NK-92 (cell line): ENCODE measurements around the gene PVRIG.
"Not testable (repeated sequence)": the region's sequence is repeated elsewhere in the genome, so short reads cannot be mapped to it uniquely, and the experiment has no call there.

Experiments
- DNase-seq: peaks from one replicate; lab custom pipeline; 2025; ENCODE audit not compliant: unreplicated experiment; lab: John Stamatoyannopoulos, UW

The PVRIG gene

DNA sequence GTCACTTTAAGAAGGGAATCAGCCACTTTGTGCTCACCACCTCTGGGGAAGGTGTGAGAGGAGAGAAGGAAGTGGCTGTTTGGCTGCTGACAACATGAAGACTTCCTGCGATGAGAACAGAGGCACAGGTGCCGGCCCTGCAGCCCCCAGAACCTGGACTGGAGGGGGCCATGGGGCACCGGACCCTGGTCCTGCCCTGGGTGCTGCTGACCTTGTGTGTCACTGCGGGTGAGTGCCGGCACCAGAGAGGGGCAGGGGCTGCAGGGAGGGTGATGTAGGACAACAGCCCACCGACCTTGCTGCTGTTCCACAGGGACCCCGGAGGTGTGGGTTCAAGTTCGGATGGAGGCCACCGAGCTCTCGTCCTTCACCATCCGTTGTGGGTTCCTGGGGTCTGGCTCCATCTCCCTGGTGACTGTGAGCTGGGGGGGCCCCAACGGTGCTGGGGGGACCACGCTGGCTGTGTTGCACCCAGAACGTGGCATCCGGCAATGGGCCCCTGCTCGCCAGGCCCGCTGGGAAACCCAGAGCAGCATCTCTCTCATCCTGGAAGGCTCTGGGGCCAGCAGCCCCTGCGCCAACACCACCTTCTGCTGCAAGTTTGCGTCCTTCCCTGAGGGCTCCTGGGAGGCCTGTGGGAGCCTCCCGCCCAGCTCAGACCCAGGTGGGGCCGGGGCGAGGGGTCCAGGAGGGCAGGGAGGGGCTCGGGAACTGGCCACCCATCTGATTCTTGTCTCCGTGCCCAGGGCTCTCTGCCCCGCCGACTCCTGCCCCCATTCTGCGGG is at the start of gene PVRIG:
PVRIG (plus strand) TSS at position 149 of the 785 bp plus-strand sequence; CDS start at position 171, 22 bp downstream.
- DNase-seq = not testable (repeated sequence)

DNA sequence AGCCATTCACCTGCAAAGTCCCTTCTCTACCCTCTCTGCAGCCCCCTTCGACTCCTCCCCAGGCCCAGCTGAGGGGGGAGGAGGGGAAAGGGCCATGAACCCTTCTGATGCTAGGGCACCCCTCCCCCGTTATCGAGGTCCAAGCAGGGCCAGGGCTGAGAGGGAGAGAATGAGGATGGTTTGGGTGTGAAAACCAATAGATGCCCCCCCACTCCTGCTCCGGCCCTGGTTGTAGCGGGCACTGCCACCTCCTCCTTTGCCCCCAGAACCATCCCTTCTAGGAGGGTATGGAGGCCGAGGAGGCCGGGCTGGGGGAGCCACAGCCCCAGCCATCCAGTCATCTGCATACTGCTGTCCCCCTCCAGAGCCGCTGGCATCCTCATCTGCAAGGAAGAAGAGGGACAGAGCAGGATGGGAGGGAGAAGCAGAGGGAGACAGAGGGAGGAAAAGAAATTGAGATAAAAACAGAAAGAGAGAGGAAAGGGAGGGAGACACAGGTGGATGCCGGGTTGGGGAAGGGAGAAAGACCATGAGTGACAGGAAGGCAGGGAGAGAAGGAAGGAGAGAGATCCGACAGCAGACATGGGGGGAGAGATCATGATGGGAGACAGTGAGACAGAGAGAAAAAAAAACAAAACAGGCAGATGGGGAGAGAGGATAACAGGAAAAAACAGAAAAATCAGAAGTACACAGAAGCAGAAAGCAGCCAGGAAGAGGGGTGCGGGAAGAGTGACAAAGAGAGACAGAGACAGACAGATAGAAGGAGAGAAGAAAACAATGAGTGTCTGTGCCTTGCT is 49.5 kb upstream of the PVRIG start:
- no peak for DNase-seq

DNA sequence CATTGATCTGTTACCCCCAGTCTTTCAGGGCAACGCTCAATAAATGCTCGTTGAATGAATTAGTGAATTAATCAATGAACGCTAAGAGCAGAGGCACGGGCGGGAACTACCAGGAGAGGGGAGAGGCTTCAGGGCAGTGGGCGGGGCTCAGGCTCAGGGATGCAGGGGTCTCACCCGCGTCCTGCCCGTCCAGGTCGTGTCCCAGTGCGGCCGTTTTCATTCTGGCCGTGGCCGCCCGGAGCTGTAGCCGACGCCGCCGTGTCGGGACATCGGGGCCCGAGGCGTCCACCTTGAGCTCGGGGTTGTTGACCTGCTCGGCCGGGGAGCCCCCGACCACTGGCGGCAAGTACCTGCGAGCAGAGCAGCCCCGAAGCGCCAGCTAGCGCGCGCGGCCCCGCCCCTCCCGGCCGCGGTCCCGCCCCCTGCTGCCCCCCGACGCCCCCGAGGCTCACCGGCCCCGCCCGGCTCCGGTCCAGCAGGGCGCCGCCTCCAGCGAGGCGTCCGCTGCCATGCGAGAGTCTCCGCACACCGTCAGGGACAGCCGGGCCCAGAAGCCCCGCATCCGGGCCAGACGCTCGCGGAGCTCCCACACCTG is 48.6 kb upstream of the PVRIG start:
- DNase-seq = no peak

DNA sequence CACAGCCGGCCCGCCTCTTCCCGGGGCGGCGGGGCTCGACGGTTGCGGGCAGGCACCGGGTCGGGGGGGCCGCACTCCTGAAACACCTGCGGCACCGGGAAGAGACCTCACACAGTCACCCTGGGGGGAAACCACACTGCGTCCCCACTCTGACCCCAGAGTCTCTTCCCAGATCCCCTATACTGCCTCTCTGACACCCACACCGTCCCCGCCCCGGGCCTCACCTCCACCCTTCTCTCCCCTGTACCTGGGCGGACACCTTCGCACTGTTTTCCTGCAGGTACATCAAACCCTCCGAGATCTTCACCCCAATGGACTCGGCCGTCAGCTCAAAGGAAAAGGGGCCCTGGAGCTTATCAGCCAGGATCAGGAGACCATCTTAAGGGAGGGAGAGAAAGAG is 47.9 kb upstream of the PVRIG start:
- DNase-seq = no peak

DNA sequence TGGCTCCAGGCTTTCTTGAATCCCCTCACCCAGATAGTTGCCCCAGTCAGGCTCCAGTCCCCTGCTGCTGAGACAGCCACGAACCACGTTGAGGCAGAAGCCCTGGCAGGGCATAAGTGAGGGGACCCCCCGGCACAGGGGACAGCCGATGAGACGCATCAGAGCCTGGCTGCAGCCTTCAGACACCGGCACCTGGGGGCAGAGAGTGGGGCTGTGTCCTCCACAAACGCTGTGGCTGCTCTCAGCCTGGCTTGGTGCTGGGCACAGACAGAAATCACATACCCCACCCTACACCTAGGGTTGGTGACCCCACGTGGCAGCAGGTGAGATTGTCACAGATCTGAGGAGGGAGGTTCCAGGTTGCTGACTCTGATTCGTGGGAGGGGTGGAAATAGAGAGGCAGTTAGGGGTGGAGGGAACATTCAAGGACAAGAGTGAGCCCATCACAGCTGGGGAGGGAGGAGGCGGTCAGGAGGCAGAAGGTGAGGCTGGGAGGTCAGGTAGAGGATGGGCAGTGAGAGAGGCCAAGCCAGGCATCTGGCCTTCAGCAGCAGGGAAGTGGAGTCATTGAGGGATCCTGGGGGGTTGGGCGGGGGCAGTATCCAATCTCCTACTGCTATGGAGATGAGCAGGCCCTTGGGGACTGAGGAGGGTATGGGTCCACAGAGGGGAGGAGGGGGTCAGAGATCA is 45.8 kb upstream of the PVRIG start:
- DNase-seq = no peak

DNA sequence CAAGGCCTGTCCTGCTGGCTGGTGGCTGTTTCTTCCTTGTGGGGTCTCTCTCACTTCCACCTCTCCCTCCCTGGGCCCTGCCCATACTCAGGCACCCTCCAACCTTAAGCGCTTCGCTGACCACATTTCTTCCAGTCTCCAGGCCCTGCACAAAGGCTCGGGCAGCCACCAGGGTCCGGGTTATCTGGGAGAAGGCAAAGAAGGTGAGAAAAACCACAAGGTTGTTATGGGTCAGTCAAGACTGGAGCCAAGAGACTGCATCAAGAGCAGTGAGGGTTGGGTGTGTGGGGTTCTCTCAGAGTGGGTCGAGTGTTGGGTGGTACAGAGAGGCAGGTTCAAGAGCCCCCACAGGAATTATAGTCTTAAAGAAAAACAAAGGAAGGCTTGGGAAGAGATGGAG is 45.2 kb upstream of the PVRIG start:
- no peak for DNase-seq

DNA sequence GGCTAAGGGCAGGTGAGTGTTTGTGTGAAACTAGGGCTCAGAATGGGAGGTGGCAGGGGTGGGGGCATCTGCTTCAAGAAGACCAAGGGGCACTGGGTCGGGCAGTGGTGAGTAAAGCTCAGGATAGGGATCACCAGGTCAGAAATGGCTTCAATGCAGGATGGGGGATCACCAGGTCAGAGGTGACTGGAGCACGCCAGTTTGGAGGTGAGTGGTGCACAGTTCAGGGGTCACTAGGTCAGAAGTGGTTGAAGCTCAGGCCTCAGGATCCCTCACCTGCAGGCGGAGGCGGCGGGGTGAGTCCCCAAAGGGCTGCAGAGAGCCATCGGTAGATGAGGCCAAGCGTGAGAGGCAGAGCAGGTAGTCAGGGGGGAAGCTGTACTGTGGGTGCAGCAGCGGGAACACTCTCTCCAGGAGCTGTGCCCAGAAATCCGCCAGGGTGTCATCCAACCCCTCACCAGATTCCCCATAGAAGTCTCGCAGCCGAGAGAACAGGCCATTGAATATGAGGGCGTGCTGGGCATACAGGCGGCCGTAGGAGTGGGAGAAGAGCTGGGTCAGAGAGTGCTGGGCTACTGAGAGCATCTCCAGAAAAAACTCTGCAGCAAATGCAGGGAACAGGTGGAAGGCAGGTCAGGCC is 44.3 kb upstream of the PVRIG start:
- no peak for DNase-seq

DNA sequence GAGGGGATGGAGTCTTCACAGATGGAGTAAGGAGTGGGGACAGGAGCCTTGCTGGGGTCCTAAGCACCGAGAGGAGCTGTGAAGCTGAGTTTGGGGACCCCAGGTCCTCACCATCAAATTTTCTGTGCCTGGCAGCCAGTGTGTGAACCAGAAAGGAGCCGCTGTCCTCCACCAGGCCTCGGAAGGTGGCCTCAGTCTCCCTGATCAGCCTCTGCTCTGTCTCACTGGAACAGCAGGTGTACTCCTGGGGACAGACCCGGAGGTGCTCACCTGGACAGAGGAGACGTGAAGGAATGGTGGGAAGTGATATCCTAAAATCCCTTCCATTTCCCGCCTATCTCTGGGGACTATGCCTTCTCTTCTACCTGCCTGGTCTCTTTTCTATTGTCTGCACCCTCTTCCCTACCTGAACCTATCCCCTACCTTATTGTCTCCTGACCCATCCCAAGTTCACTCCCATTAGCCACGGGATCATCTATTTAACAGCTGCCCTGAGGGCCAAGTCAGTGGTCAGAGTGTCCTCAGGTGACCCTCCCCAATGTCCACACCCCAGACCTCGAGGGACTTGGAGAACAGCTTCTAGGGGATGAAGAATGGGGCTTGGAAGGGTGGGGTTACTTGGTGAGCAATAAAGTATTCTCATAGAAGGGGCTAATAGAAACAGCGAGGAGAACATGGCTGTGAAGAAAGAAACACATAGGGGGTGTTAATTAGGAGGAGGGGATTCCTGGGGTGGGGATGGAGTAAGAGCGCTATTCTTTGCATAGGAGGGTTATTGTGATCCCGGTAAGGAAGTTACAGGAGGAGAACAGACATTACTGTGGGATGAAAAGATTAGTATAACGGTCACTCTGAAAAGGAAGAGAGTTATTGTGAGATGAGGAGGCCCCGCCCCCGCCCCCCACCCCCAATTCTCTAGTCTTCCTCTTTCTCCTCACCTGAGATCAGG is 43.4 kb upstream of the PVRIG start:
- no peak for DNase-seq

DNA sequence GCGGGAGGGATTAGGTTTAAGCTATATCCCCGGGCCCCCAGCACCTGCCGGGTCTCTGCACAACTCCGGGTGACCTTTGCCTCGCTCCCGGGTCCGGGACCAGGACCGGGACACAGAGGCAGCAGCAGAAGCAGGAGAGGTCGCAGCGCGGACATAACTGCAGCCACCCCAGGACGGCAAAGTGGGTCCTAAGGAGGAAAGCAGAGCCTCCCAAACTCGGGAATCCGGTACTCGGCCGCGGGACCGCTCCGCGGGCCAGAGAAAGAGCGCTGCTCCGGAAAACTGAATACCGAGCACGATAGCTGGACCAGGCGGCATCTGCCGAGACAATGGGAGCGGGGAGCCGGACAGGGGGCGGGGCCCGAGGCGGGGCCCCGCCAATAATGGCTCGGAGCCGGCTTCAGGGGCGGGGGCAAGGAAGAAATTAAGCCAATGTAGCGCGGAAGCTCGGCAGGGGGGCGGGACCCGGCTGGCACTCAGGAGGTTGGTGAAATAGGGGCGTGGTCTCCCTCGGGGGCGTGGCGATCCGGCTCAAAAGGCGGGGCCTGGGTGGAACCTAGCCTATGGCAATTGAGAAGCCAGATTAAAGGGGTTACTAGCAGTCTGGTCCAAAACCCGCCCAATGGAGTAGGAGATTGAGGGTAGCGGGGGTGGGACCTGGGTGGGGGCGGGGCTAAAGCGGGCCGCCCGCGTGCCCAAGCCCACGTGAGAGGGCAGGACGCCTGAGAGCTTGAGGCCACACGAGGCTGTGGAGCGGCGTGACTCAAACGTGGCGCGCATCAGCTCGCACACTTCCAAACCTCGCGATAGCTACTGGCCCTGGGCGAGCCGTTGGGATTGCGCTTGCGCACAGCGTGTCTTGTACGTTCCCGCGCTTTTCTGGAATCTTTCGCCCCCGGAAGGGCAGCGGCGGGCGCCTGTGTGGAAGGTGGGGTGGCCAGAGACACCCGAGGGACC is 42.4 kb upstream of the PVRIG start, which contains the start of the genes GPC2 and STAG3:
GPC2 (minus strand) TSS at position 337 of the 957 bp plus-strand sequence; CDS start at position 155, 182 bp downstream.
STAG3 (plus strand) TSS at position 874 of the 957 bp plus-strand sequence. CDS start 2,639 bp downstream, outside the sequence.
- DNase-seq = peak; percentile 78

DNA sequence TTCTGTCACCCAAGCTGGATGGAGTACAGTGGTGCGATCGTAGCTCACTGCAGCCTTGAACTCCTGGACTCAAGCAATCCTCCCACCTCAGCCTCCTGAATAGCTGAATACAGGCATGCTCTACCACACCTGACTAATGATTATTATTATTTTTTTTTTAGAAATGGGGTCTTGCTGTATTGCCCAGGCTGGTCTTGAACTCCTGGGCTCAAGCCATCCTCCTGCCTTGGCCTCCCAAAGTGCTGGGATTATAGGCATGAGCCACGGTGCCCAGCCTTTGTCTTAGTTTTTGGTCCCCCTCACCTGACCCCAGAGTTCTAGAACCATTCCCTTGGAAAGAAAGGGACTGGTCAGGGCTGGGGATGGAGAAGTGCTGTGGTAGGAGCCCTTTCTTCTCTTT is 39.7 kb upstream of the PVRIG start:
- DNase-seq = not testable (repeated sequence)

DNA sequence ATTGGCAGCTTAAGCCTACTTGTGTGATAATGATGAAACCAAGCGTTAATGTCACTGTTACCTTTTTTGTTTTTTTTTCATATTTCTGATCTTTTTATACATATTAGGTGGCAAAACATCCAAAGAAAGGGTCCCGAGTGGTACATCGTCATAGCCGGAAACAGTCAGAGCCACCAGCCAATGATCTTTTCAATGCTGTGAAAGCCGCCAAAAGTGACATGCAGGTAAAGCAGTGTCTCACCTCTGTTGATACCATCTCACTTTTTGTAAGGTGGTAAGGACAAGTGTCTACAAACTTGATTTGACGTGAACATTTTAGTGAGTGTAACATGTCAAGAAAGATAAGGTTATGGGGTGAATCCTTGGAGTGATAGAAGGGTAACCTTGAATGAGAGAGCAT is 37.1 kb upstream of the PVRIG start:
- DNase-seq = not testable (repeated sequence)

DNA sequence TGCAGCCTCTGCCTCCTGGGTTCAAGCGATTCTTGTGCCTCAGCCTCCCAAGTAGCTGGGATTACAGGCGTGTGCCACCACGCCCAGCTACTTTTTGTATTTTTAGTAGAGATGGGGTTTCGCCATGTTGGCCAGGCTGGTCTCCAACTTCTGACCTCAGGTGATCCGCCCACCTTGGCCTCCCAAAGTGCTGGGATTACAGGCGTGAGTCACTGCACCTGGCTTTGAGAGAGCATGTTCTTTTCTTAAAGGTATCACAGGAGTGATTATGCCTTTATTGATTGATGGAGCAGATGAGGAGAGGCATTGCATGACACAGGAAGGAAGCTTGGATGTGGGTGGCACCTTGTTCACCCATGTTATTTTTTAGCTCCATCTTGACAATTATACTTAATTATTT is 36.7 kb upstream of the PVRIG start:
- DNase-seq = not testable (repeated sequence)

DNA sequence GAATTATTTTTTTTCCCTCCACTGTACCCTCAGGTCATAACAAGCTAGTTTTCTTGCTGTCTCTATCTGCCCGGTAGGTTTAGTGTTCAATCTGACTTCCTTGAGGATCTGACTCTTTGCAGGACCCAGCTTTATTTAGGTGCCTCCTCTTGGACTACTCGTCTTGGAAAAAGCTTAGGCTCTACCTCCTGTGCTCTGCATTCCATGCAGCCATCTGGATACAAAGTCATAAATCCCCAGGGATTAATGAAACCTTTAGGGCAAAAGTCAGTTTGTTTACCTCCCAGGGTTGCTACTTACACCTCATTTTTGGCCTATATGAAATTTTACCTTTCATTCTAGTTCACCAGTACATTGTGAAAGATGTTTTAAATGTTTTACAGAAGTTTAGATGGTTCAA is 34.0 kb upstream of the PVRIG start:
- DNase-seq = no peak

DNA sequence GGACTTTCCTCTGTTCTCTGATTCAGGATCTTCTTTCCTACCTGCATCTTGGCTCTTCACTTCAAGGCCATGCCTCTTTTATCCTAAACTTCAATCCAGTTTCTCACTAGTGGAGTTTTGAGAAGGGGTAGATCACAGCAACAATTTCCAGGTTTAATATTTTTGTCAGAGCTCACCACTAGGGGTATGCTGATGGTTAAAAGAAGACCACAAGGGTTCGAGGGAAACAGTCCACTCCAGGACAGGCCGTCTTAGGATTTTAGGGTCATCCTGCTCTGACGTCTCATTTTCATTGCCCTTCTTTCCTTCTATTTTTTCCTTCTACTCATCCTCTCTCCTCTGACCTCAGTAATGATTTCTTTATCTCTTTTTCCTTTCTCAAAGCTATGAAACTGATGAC is 30.7 kb upstream of the PVRIG start:
- DNase-seq = no peak

DNA sequence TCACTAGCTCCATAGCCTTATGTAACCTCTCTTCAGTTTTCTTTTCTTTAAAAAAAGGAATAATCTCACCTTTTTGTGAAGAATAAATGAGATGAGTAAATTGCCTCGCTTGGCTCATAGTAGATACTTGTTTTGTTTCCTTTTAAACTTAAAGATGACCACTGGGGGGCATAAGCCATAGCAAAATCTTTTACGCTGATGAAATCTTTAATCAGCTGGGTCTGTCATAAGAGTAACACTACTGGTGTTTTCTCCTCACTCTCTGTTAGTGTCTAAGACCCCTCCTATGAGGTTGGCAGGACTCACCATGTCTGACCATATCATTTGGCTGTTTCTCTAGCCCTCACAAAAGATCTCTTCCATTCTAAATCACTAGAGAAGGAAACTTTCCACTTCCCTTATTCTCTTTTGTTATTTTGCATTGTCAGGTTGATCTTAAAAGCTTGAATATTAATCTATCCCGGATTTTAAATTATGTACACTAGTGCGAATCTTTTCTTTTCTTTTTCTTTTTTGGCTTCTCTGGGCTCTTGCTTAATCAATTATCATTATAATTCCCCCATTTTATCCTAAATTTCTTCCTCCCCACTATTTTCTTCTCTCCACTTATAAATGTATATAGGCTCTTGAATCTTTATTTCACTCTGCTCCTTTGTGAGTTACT is 29.6 kb upstream of the PVRIG start:
- DNase-seq = no peak

DNA sequence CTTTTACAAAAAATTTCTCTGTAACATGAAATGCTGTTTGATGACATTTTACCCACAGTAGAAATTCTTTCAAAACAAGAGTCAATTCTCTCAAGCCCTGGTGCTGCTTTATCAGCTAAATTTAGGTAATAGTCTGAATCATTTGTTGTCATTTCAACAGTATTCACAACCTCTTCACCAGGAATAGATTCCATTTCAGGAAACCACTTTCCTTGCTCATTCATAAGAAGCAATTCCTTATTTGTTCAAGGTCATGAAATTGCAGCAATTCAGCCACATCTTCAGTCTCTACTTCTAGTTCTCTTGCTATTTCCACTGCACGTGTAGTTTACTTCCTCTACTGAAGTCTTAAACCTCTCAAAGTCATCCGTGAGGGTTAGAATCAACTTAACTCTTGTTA is 28.0 kb upstream of the PVRIG start:
- no peak for DNase-seq

DNA sequence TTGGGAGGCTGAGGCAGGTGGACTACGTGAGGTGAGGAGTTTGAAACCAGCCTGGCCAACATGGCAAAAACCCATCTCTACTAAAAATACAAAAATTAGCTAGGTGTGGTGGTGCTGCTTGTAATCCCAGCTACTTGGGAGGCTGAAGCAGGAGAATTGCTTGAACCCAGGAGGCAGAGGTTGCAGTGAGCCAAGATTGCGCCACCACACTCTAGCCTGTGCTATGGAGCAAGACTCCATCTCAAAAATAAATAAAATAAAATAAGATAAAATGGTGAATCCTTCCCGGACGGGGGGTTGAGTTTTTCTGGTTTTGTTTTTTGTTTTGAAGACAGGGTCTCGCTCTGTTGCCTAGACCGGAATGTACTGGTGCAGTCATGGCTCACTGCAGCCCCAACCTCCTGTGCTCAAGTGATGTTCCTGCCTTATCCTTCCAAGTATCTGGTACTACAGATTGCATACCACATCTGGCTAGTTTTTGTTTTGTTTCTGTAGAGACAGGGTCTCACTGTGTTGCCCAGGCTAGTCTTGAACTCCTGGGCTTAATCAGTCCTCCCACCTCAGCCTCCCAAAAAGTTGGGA is 27.4 kb upstream of the PVRIG start:
- not testable (repeated sequence) for DNase-seq
